C1 segment of cervical spinal cord (tissue), 14 donors: ENCODE measurements around the gene CLDN20.
"Not testable (repeated sequence)": the region's sequence is repeated elsewhere in the genome, so short reads cannot be mapped to it uniquely, and the experiment has no call there.

ENCODE experiments used
- DNase-seq, 14 donors: peaks; one replicate each; lab custom pipeline; 2025; lab: John Stamatoyannopoulos, UW

Gene CLDN20, protein sequence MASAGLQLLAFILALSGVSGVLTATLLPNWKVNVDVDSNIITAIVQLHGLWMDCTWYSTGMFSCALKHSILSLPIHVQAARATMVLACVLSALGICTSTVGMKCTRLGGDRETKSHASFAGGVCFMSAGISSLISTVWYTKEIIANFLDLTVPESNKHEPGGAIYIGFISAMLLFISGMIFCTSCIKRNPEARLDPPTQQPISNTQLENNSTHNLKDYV

DNA sequence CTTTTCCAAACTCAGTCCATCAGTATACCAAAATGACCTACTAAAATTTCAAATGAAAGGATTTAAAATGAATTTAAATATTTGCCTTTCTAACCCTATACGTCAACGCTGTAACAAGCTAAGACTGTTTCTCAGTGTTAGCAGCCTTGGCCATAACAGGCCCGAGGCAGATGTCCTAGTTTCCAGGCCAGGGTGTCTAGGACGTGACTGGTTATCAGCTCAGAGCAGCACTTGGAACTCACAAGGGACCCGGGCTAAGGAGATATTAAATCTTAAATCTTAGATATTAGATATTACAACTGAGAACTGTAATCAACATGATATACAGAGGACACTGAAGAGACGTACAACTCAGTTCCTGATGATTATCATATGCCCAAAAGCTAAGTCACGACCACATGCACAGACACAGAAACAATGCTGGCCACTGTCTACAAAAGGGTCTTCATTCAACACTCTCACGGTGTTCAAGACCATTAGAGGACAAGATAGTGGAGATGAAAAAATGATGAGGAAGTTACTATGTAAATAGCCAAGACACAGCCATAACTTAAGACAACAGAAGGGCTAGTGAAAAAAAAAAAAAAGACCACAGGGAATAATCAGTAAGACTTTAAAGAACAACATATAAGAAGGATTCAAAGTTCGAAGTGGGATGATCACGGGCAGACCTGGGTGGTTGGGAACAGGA, at the start of gene CLDN20:
Gene CLDN20, plus strand, starts transcription at position 641 of the 691 bp plus-strand sequence. CDS start 11,707 bp downstream, outside the sequence.
- DNase-seq = peak in 1 of 14 donors; percentile 3

DNA sequence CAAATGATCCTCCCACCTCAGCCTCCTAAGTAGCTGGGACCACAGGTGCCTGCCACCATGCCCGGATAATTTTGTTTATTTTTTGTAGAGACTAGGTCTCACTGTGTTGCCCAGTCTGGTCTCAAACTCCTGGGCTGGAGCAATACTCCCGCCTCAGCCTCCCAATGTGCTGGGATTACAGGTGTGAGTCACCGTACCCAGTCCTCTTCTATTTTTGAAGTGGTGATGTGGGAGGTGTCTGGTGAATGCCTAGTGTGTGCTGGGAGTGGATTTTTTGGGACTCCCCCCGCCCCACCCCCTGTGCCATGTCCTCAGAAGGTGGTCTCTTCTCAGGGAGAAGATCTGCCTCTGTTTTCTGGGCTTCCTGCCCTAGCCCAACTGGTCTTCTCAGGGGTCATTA, 47.9 kb upstream of the CLDN20 start:
- DNase-seq = no peak

DNA sequence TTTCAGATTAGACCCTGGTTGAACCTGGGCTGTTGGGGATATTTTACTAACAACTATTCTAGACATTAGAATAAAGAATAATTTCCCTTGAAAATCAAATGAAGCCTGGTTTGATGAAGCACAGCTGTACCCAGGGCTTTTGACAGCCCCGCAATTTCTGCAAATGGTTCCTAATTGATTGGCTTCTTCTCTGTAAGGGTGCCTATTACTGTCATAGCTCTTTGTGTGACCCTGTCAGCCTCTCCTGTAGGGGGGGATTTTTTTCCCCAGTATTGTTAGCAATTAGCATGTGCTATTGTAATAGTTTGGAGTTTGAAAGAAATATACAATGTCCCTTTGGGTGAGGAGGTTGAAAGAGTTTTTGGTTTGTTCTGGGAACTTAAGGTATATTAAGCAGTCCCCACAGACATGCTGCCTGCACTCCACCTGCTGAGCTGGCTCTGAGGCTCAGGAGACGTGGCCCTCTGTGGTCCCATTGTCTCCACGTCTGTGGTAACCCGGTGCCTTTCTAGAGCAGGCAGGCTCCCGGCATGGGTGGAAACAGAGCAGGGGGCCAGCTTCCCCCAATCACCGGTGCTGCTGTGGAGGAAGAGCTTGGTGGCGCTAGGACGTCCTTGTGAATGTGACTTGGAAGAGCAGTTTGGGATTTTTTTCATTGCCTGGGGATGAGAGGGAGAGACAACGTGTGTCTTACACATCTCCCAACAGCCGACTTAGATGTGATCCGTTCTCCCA, 47.3 kb upstream of the CLDN20 start:
- no peak for DNase-seq

DNA sequence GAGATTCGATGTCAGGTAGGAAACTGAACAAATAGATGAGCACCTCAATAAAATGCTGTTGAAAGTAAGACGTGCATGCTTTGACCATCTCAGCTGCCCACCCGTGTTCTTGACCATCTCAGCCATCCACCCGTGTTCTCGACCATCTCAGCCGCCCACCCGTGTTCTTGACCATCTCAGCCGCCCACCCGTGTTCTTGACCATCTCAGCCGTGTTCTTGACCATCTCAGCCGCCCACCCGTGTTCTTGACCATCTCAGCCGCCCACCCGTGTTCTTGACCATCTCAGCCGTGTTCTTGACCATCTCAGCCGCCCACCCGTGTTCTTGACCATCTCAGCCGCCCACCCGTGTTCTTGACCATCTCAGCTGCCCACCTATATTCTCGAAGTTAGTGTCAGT, 45.1 kb upstream of the CLDN20 start:
- not testable (repeated sequence) for DNase-seq

DNA sequence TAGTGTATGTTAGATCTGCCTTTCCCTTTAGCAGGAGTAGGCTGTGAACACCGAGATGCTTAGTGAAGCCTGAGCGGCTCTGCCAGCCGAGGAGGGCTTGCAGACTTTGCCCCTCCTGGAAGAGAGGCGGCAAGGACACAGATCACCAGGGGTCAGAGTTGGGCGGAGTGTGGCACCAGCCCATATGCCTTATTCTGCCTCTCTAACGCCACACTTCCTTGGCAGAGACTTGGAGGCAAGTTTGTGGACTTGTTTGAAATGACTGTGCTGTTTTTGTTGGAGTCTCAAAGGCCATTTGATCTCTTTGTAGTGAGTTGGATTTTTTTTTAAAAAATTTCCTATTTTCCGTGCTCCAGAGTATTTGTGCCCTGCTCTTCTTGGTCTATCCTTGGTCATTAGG, 44.5 kb upstream of the CLDN20 start:
- DNase-seq = peak in 1 of 14 donors; percentile 39

DNA sequence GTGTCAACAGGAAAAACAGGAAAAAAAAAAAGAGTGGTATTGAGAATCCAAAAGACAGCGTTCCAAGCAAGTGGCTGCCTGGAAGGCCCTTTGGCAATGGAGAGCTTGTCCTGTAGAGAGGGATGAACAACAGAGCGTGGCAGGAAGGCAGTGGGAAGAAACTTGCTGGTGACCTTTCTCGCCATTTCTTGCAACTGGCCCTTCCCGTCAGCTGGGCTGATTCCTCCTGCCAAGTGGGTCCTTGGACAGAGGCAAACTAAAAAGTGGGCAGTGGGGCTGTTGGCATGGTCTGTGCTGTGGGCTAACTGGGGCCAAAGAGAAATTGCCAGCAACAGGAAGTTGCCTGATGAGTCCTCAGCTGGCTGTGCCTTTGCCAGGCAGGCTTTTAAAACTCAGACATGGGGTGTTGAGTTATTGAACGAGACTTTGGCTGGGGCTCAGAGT, 43.9 kb upstream of the CLDN20 start:
- DNase-seq = peak in 11 of 14 donors; percentile 3 to 87 (median 32)

DNA sequence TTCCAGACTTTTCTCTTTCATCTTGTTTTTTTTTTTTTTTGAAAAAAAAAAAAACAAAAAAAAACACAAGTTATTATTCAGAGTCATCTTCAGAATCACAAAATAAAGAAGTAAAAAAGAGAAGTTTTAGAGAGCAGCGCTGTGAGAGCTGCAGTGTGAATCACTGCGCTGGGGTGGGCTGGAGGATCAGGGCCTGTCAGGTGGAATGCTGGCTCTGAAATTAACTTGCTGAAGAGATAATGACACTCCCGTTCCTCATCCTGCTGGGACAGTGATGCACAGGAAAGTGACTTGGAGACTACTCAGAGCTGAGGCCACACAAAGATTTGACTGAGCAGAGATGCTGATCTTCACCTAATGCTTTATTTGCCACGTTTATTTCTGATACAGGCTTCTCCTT, 42.7 kb upstream of the CLDN20 start:
- no peak for DNase-seq

DNA sequence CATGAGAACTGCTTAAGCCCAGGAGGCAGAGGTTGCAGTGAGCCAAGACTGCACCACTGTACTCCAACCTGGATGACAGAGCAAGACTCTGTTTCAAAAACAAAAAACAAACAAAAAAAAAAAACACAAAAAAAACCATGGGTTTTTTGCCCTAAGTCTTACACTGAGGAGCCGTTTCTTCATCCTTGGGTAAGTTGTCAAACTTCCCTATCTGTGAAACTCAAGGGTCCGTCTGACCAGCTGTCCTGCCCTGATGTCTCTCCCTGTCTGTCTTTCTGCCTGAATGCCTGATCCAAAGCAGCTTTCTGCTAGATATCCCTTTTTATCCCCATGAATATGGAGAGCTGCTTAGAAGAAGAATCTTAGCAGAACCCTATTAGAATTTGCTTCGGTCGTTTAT, 41.3 kb upstream of the CLDN20 start:
- DNase-seq = no peak

DNA sequence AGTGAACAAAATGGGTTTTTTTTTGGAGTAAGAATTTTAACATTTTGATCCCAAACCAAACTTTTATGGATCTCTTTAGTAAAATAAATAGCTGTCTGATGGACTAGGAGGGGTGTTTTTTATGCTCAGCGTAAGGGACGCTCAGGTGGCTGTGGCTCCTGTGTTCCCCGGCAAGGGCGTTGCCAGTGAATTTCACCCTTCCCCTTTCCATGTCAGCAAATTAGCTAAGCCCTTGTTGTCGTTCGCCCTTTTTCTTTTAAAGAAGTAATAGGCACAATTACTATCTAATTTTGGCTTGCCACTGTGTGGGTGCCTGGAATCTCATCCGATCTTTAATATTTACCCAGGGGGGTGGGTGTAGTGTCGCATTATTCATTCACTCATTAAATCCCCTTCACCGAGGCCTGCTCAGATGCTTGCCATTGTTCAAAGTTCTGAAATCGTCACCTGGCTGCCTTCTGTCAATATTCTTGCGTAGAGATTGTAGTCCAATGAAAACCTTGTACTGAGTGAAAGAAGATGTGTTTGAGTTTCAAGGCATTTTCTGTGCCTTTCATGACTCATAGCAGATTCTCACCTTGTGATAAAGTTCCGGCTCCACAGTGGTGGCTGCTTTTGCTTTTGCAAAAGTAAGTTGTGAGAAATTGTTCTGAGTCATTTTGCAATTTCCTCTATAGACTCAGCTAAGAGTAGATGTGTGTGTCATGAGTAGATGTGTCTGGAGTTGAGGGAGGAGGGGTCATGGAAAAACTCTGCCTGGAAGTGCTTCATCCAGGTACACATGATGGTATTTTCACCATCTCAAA, 40.0 kb upstream of the CLDN20 start:
- DNase-seq = no peak

DNA sequence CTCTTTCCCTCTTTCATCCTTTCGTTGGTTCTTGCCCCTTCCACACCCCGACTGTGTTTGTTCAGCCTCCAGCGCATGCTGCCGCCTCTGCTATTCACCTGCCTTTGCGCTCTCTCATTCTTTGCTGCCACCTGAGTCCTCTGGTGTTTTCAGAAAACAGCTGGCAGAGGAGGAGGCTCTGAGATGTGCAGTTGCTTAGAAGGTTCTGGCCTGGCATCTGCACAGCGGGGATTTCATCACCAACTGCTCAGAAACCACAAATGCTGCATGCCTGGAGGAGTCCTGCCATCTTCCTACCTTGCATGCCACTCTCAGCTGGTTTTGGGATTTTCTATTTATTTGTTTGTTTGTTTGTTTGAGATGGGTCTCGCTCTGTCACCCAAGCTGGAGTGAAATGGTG, 39.2 kb upstream of the CLDN20 start:
- DNase-seq = no peak

DNA sequence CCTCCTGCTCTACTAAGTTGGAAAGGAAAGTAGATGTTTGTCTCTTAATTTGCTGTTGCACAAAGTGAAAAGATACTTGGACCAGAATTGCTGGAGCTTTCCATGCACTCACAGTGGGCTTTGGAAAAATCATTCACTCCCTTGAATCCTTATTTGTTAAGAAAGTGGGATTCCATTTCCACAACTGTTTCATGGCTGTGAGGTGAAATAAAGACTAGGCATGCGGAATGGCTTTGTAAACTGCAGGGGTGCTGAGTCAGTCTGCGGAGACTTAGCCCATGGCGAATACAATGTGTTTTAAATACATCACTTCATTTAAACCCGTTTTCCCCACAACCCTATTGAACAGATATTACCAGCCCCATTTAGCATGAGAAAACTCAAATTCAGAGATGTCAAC, 36.8 kb upstream of the CLDN20 start:
- DNase-seq = no peak

DNA sequence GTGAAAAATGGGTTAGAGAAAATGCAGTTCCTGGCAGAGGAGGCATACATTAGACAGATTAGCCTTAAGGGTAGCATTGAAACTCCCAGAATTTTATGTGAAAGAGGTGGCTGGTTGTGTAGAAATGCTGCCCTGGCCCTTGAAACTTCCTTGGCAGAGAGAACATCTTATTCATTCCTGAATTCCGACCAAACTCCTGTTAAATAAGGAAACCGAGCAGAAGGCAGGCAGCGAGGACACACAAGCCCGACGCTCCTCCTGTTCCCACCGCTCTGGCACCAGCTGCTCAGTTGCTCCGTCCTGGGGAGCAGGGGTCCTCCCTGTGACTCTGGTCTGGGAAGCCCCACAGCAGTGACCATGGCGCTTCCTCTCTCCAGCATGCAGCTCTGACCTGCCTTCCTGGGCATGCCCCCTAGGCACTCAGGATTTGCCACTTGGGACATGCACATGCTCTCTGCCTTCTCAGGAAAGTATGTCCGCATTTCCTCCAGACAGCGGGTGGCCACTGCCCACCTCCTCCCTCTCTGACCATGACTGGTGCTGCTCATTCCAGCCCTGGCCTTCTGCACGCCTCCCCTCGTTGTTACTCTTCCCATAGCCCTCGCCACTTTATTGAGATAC, 35.2 kb upstream of the CLDN20 start:
- DNase-seq = peak in 2 of 14 donors; percentile 7 to 39

DNA sequence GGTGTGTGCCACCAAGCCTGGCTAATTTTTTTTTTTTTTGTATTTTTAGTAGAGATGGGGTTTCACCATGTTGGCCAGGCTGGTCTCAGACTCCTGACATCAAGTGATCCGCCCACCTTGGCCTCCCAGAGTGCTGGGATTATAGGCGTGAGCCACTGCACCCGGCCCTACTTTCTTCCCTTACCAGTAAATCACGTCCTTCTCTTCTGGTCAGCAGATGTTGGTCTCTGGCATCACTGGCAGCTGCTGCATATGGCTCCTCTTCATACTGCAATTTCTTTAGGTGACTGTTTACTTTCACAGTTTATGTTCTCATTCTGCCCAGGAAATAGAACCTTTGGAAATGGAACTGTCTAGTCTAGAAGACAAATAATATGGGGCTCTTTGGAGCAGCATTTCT, 32.8 kb upstream of the CLDN20 start:
- DNase-seq = not testable (repeated sequence)

DNA sequence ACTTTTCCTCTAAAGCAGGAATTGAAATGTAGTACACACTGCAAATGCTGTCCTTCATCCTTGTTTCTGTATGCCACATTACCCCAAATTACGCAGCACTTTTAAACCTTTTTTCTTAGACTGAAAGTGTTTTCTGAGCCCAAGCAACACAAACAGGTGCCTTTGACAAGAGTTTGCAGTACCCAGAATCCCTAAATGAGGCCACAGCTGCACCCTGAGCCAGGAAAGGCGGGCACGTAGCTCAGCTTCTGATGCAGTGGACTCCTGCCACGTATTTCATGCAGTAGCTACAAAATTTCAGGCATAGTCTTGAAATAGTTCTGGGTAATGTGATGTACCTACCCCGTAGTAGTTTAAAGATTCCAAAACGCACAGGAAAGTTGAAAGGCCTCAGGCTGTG, 31.0 kb upstream of the CLDN20 start:
- no peak for DNase-seq

DNA sequence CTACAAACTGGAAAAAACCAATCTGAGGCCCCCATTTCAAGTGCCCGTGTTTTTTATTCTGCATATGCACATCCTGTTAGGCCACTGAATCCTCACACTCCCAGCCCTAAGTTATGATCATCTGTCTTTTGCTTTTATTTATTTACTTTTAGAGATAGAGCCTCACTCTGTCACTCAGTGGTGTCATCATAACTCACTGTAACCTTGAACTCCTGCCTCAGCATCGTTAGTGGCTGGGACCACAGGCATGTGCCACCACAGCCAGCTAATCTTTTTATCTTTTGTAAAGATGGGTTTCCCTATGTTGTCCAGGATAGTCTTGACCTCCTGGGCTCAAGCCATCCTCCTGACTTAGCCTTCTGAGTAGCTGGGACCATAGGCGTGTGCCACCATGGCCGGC, 29.6 kb upstream of the CLDN20 start:
- DNase-seq = no peak

DNA sequence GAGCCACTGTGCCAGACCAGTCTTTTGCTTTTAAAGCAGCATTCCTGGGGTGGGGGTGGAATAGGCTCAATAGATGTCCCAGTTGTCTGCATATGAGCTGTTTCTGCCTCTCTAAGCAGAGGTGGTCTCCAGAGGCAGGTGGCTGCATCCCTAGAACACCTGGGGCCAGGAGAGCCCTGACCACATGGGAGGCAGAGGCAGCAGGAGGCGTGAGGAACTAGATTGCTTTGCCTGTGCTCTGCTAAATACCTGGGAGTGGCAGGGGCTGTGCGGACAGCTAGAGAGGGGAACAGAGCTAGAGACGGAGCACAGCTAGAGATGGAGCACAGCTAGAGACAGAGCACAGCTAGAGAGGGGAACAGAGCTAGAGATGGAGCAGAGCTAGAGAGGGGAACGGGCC, 29.1 kb upstream of the CLDN20 start:
- DNase-seq = no peak

DNA sequence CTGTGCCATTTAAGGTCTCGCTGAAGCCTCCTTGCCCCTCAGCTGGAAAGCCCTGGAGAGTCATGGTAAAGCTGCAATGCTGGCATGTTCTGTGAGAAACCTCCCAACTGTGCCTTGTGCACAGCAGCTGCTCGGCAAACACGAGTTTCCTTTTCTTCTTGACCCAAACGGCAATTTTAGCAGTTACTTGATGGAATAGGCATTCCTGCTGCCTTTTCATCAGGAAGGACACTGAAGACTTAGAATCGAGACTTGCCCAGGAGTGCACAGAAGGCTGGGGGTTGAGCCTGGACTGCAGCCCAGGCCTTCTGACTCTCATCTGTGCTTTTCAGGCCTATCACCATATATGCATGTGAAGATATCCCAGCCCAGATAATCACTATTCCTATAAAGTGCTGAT, 28.7 kb upstream of the CLDN20 start:
- DNase-seq = no peak

DNA sequence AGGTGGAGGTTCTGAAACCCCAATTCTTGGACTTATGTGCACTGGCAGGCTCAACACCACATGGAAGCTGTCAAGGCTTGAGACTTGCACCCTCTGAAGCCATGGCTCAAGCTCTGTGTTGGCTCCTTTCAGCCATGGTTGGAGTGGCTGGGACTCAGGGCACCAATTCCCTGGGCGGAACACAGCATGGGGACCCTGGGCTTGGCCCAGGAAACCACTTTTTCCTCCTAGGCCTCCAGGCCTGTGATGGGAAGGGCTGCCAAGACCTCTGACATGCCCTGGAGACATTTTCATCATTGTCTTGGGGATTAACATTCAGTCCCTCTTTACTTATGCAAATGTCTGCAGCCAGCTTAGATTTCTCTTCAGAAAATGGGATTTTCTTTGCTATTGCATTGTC, 26.2 kb upstream of the CLDN20 start:
- DNase-seq = no peak

DNA sequence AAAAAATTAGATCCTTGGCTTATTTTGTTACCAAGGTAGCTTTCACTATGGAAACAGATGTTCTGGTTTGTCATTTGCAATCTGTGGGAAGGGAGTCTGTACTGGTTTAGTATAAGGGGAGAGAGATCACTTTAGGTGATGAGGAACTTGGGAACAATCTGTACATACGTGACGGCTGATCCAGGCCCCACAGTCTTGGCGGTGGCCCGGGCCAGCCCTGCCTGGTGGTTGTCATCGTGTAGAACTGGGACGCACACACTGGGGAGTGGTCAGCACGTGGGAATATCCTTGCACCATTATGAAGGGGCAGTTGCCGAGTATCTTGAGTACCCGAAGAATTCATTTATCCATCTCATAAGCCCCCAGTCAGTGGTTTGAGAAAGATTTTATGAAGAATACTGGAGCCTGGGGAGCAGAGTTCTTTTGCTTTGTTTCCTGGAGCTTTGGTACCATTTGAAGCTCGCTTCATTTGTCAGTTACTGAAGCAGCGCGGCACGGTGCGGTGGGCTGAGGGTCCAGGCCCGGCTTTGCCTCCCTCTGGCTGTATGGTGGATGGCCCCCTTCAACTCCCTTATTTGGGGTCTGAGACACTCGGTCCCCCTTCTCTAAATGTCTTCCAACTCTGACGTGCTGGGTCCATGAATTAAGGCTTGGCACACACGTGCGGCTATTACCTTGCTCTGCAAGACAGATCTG, 22.8 kb upstream of the CLDN20 start:
- no peak for DNase-seq

DNA sequence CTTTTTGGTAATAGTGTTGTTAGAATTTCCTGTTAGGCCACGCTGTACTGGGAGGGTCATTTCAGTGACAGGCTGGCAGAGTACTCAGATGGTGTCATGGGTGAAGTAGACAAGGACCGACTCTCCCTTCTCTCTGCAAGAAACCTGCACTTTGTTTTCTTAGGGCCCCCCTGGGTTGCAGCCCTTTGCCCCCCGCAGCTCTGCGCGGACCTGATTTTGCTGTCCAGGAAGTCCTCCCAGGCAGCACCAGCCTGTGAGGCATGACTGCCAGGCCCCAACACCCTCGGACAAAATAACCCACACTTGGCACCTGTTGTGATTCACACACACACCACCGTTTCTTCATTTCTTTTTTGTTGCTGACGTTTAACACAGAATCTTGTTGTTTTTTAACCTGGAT, 21.8 kb upstream of the CLDN20 start:
- no peak for DNase-seq

DNA sequence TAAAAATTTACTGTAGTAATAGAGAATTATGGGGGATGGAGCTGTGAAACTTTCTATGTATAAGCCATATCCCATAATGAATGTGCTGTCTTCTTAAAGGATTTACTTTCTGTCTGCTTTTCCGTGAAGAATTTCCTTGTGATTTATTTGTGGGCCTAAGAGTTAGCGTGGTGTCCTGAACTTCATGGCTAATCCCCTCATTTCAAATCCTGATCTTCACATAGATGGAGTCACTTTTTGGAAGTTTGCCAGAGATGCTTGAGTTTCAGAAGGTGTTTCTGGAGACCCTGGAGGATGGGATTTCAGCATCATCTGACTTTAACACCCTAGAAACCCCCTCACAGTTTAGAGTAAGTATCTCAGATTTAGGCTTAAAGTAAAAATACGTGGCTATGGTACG, 19.4 kb upstream of the CLDN20 start:
- DNase-seq = no peak
